HepG2 (cell line): ENCODE measurements around the gene CACNA1C. TPM values are rescaled to one million over a fixed set of nuclear protein-coding genes. Genes with fewer than 3 reads are reported as not detected.

ENCODE experiments used
- ATAC-seq: fragments of 200-7000 bp; cut with Tn5 transposase; 3 replicates; pipeline ENCODE4 v1.9.1; 2020; ENCODE audit warnings: mild to moderate bottlenecking, moderate library complexity
- BruUV-seq: library from RNA; stranded (reverse); fragments of 400-500 nt; replicated peaks from 2 replicates; lab custom pipeline; 2021; lab: Mats Ljungman, UMichigan
- CTCF ChIA-PET: fragments of 300-600 bp; formaldehyde crosslinking; extraction: SDS; loops from one replicate; lab custom pipeline; 2021; ENCODE audit warnings: low total read pairs, inconsistent platforms, low intra/inter-chr PET ratio; lab: Yijun Ruan, JAX
- POLR2A ChIA-PET: fragments of 350-600 bp; sonication (Branson Sonifier 250); formaldehyde crosslinking; loops from one replicate; lab custom pipeline; 2020; ENCODE audit warnings: antibody characterized with exemption, inconsistent platforms; lab: Yijun Ruan, JAX
- DNase-seq: peaks from one replicate; pipeline ENCODE4 v3.0.0-alpha.2; 2015; ENCODE audit warnings: low spot score
- FAIRE-seq: peaks from 3 replicates; lab custom pipeline; 2011; peaks lifted over from hg19 to GRCh38; lab: Jason Lieb, UNC
- H2AFZ ChIP-seq: one replicate; pipeline ENCODE4 v1.6.1; 2011; ENCODE audit warnings: low read length, inconsistent platforms
- H3K27ac ChIP-seq: fragments of 300-600 bp; 3 replicates; pipeline ENCODE4 v1.8.0; 2011; ENCODE audit warnings: mixed run types, mild to moderate bottlenecking, mixed read lengths, low read length, inconsistent platforms; ENCODE audit not compliant: insufficient read depth; ENCODE audit errors: extremely low read length
- H3K27me3 ChIP-seq, 2 experiments: fragments of 200-600 bp in 1 of 2; 2 replicates in 1 of 2; 3 replicates in 1 of 2; pipeline versions ENCODE4 v1.6.0 to v1.8.0; 2011; ENCODE audit warnings: low read length in 2 of 2, mild to moderate bottlenecking in 2 of 2, moderate library complexity in 2 of 2, inconsistent platforms in 1 of 2; ENCODE audit not compliant: insufficient read depth in 2 of 2, control insufficient read depth in 1 of 2
- H3K36me3 ChIP-seq, 2 experiments: fragments of 200-600 bp in 1 of 2; replicated peaks in 1 of 2; 2 replicates in 1 of 2; 3 replicates in 1 of 2; pipeline versions ENCODE4 v1.5.1 to v1.8.0; 2011; ENCODE audit warnings: low read length in 2 of 2, inconsistent platforms in 1 of 2; ENCODE audit not compliant: insufficient read depth in 2 of 2, control insufficient read depth in 1 of 2
- H3K4me1 ChIP-seq: 2 replicates; pipeline ENCODE4 v1.5.1; 2012; ENCODE audit warnings: low read length, inconsistent platforms; ENCODE audit not compliant: insufficient read depth
- H3K4me2 ChIP-seq: 2 replicates; pipeline ENCODE4 v1.6.0; 2011; ENCODE audit warnings: low read depth, low read length, inconsistent platforms
- H3K4me3 ChIP-seq, 3 experiments: fragments of 200-600 bp in 1 of 3; sonication (generic), shearing (Covaris generic) in 1 of 3; replicated peaks in 1 of 3; 2 replicates each; pipeline ENCODE4 v1.5.1; 2011 to 2016; ENCODE audit warnings: low read length in 3 of 3, inconsistent platforms in 2 of 3, low read depth in 2 of 3, mild to moderate bottlenecking in 2 of 3, control low read depth in 1 of 3, mixed read lengths in 1 of 3; ENCODE audit not compliant: insufficient read depth in 1 of 3
- H3K79me2 ChIP-seq: one replicate; pipeline ENCODE4 v1.6.1; 2011; ENCODE audit warnings: low read length, inconsistent platforms; ENCODE audit not compliant: insufficient read depth
- H3K9ac ChIP-seq: 2 replicates; pipeline ENCODE4 v1.6.0; 2011; ENCODE audit warnings: mild to moderate bottlenecking, low read depth, low read length, inconsistent platforms; ENCODE audit not compliant: insufficient read depth
- H3K9me3 ChIP-seq: 2 replicates; pipeline ENCODE4 v1.5.1; 2012; ENCODE audit warnings: mild to moderate bottlenecking, low read length
- H4K20me1 ChIP-seq: 2 replicates; pipeline ENCODE4 v1.6.0; 2011; ENCODE audit warnings: inconsistent platforms, mild to moderate bottlenecking, low read length, moderate library complexity; ENCODE audit not compliant: insufficient read depth
- MEIS1 ChIP-seq: sonication (generic); formaldehyde crosslinking; IDR thresholded peaks from 2 replicates; pipeline ENCODE4 v1.9.0; 2021; ENCODE audit warnings: mild to moderate bottlenecking, missing genetic modification reagents, moderate library complexity, borderline replicate concordance
- PHF5A ChIP-seq: IDR thresholded peaks from one replicate; pipeline ENCODE4 v1.6.1; 2018; ENCODE audit warnings: low read depth, missing genetic modification reagents; ENCODE audit not compliant: unreplicated experiment
- RCOR2 ChIP-seq: IDR thresholded peaks from 2 replicates; pipeline ENCODE4 v1.6.1; 2016; ENCODE audit warnings: missing biosample characterization, missing genetic modification reagents
- ZFP36L1 ChIP-seq: sonication (generic); formaldehyde crosslinking; IDR thresholded peaks from 2 replicates; pipeline ENCODE4 v1.8.0; 2022; ENCODE audit warnings: mild to moderate bottlenecking, missing genetic modification reagents, moderate library complexity
- ZMYM4 ChIP-seq: sonication (generic); formaldehyde crosslinking; IDR thresholded peaks from 2 replicates; pipeline ENCODE4 v1.8.1; 2023; ENCODE audit warnings: mild to moderate bottlenecking, missing genetic modification reagents
- ZNF34 ChIP-seq: sonication (generic); formaldehyde crosslinking; IDR thresholded peaks from 2 replicates; pipeline ENCODE4 v1.4.0; 2020; ENCODE audit warnings: mild to moderate bottlenecking, missing genetic modification reagents, borderline replicate concordance
- ZNF484 ChIP-seq: sonication (generic); formaldehyde crosslinking; IDR thresholded peaks from 2 replicates; pipeline ENCODE4 v1.5.1; 2020; ENCODE audit warnings: mild to moderate bottlenecking, low read depth, missing genetic modification reagents, borderline replicate concordance
- ZNF660 ChIP-seq: sonication (generic); formaldehyde crosslinking; IDR thresholded peaks from 2 replicates; pipeline ENCODE4 v1.5.1; 2020; ENCODE audit warnings: mild to moderate bottlenecking, low read depth, missing genetic modification reagents, borderline replicate concordance
- ZNF776 ChIP-seq: sonication (generic); formaldehyde crosslinking; IDR thresholded peaks from 2 replicates; pipeline ENCODE4 v1.4.0; 2020; ENCODE audit warnings: mild to moderate bottlenecking, missing genetic modification reagents
- WGBS: methylation state at CpG from one replicate; pipeline ENCODE4 v1.1.6; 2017; ENCODE audit warnings: low lambda C conversion rate; 5-methylcytosine and 5-hydroxymethylcytosine counted together
- in situ Hi-C: cut with HindIII; loops from 2 replicates; pipeline ENCODE4 v1.10.0; 2017; ENCODE audit warnings: low pct_unique_long_range_greater_than_20kb; ENCODE audit not compliant: extremely low pct_ligation_motif_present
- intact Hi-C: fragments of 100-400 bp; cut with micrococcal nuclease; formaldehyde crosslinking; loops from one replicate; pipeline ENCODE4 v1.10.0; 2022; ENCODE audit not compliant: unreplicated experiment
- polyA plus RNA-seq, 8 experiments: library from polyadenylated mRNA; depleted of rRNA in 3 of 8; stranded (reverse) in 7 of 8; unstranded in 1 of 8; fragments of >200 nt; fragmentation: Illumina TruSeq in 4 of 8; extraction: Trizol in 4 of 8; gene quantifications; 2 replicates each; pipeline versions ENCODE4 v1.2.1 to v1.2.3, GENCODE V29; 2011 to 2016; ENCODE audit warnings: low read depth in 4 of 8, missing spikeins in 1 of 8, mixed read lengths in 1 of 8; ENCODE audit not compliant: insufficient read depth in 1 of 8
- total RNA-seq, 5 experiments: library from RNA; depleted of rRNA; stranded (reverse); fragments of >200 nt; fragmentation: Illumina TruSeq; extraction: Trizol; gene quantifications; 2 replicates each; pipeline ENCODE4 v1.2.3, GENCODE V29; 2016; ENCODE audit warnings: low read depth in 1 of 5
- TF ChIP-seq, protein P1 (sequence below): sonication (generic); formaldehyde crosslinking; IDR thresholded peaks from 2 replicates; pipeline ENCODE4 v1.4.0; 2020; ENCODE audit warnings: mild to moderate bottlenecking, low read depth, missing genetic modification reagents
- TF ChIP-seq, protein P2 (sequence below): sonication (generic); formaldehyde crosslinking; IDR thresholded peaks from 2 replicates; pipeline ENCODE4 v1.5.1; 2020; ENCODE audit warnings: missing genetic modification reagents, mild to moderate bottlenecking, borderline replicate concordance

CACNA1C gene
- total and polyA plus RNA-seq, 2 of the 13 experiments (the other 11 are each of a cell fraction or from before 2014, with no cell fraction given), result not detected

DNA sequence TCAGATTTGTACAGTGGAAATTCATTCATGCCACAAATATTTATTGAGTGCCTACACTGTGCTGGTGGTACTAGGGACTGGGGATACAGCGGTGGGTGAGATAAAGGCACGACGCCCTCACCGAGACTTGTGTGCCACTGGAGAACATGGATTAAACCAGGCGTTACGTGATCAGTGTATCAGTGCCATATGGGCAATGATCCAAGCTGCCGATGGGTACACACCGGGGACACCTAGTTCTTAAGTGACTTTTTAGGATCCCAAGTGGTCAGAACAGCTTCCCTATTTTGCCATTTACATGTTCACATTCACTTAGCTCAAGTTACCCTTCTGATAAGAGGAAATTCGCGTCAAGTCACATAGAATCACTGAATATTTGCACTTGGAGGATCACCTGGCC is 236.7 kb downstream of the CACNA1C start:
- intact Hi-C loops (no loop called here), in situ Hi-C loops (no loop called here)
- Histone ChIP-seq H3K9ac (no peak overlapping the region), H2AFZ (no peak overlapping the region), H3K79me2 (no peaks in the 10 kb centered on the region), H3K9me3 (no peaks in the 10 kb centered on the region), H4K20me1 (no peaks in the 10 kb centered on the region), H3K4me2 (no peak overlapping the region), H3K4me3 (no peak overlapping the region), H3K36me3 (no peaks in the 10 kb centered on the region), H3K4me1 (no peaks in the 10 kb centered on the region), H3K27me3 (peaks cover 7 to 47% of the 10 kb centered on the region in 2 experiments), H3K27ac (no peak overlapping the region)
- POLR2A ChIA-PET, result no interaction called here
- 0% methylated on average over 2 of the region's 10 CpGs for WGBS
- no peak for FAIRE-seq
- BruUV-seq, result no TSS peak
- DNase-seq, result no peak
- CTCF ChIA-PET, result no interaction called here
- TF ChIP-seq ZFP36L1 (no peak), ZNF34 (no peak), ZNF660 (CRISPR knock-in tag) (no peak), ZNF776 (no peak), PHF5A (no peak)
- no peak for ATAC-seq

DNA sequence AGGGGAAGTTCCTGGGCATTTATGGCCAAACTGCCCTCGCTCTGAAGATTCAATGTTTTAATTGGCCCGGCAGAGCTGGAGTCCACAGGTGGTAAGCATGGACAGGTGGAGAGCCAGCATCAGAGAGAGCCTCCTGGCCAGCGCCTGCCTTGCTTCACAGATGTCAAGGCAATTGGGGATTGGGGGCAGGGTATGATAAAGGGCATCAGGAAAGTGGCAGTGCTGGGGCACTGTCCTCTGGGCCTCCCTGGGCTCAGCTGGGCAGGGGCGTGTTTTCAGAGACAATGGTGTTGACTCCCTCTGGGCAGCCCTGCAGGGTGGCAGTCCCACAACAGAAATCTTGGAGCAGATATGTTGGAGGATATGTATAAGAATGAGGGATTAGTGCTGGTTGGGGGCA is 237.3 kb downstream of the CACNA1C start:
- Histone ChIP-seq H3K9ac (no peak overlapping the region), H2AFZ (no peak overlapping the region), H4K20me1 (no peaks in the 10 kb centered on the region), H3K27ac (no peak overlapping the region), H3K4me2 (no peak overlapping the region), H3K27me3 (peaks cover 5 to 41% of the 10 kb centered on the region in 2 experiments), H3K9me3 (no peaks in the 10 kb centered on the region), H3K4me1 (no peaks in the 10 kb centered on the region), H3K79me2 (no peaks in the 10 kb centered on the region), H3K4me3 (no peak overlapping the region), H3K36me3 (no peaks in the 10 kb centered on the region)
- BruUV-seq, result no TSS peak
- no peak for ATAC-seq
- DNase-seq, result no peak
- ChIA-PET CTCF (no interaction called here), POLR2A (no interaction called here)
- 10% methylated on average over 4 of the region's 4 CpGs for WGBS
- in situ Hi-C loops (no loop called here), intact Hi-C loops (no loop called here)
- no peak for FAIRE-seq
- TF ChIP-seq RCOR2 (CRISPR knock-in tag), result no peak
- TF ChIP-seq ZNF484 (CRISPR knock-in tag), result no peak
- TF ChIP-seq, protein P1, sequence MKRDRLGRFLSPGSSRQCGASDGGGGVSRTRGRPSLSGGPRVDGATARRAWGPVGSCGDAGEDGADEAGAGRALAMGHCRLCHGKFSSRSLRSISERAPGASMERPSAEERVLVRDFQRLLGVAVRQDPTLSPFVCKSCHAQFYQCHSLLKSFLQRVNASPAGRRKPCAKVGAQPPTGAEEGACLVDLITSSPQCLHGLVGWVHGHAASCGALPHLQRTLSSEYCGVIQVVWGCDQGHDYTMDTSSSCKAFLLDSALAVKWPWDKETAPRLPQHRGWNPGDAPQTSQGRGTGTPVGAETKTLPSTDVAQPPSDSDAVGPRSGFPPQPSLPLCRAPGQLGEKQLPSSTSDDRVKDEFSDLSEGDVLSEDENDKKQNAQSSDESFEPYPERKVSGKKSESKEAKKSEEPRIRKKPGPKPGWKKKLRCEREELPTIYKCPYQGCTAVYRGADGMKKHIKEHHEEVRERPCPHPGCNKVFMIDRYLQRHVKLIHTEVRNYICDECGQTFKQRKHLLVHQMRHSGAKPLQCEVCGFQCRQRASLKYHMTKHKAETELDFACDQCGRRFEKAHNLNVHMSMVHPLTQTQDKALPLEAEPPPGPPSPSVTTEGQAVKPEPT, result no peak
- TF ChIP-seq, protein P2, sequence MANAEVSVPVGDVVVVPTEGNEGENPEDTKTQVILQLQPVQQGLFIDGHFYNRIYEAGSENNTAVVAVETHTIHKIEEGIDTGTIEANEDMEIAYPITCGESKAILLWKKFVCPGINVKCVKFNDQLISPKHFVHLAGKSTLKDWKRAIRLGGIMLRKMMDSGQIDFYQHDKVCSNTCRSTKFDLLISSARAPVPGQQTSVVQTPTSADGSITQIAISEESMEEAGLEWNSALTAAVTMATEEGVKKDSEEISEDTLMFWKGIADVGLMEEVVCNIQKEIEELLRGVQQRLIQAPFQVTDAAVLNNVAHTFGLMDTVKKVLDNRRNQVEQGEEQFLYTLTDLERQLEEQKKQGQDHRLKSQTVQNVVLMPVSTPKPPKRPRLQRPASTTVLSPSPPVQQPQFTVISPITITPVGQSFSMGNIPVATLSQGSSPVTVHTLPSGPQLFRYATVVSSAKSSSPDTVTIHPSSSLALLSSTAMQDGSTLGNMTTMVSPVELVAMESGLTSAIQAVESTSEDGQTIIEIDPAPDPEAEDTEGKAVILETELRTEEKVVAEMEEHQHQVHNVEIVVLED (CRISPR knock-in tag), result no peak
- no peak for TF ChIP-seq MEIS1 (CRISPR knock-in tag)
- TF ChIP-seq ZMYM4 (CRISPR knock-in tag), result no peak
